Duodenal mucosa (tissue), 2 donors: ENCODE results near the gene RMND1.
"Not testable (repeated sequence)": the region's sequence is repeated elsewhere in the genome, so short reads cannot be mapped to it uniquely, and the experiment has no call there.

ENCODE experiments used
- H3K27ac ChIP-seq: one replicate; pipeline ENCODE4 v1.7.0; 2013; ENCODE audit warnings: low read depth, low read length
- H3K27me3 ChIP-seq, 2 donors: one replicate each; pipeline ENCODE4 v1.7.0; 2013; ENCODE audit warnings: low read length in 2 of 2, control low read depth in 1 of 2; ENCODE audit not compliant: insufficient read depth in 2 of 2, control insufficient read depth in 1 of 2
- H3K36me3 ChIP-seq, 2 donors: one replicate each; pipeline ENCODE4 v1.7.0; 2013; ENCODE audit warnings: low read length in 2 of 2, control low read depth in 1 of 2; ENCODE audit not compliant: insufficient read depth in 2 of 2, control insufficient read depth in 1 of 2
- H3K4me1 ChIP-seq, 2 donors: one replicate each; pipeline ENCODE4 v1.7.0; 2013; ENCODE audit warnings: low read length in 2 of 2, control low read depth in 1 of 2; ENCODE audit not compliant: insufficient read depth in 2 of 2, control insufficient read depth in 1 of 2
- H3K4me3 ChIP-seq, 2 donors: one replicate each; pipeline ENCODE4 v1.7.0; 2013; ENCODE audit warnings: low read length in 2 of 2, low read depth in 1 of 2
- H3K9ac ChIP-seq, 2 donors: one replicate each; pipeline ENCODE4 v1.7.0; 2013; ENCODE audit warnings: low read length in 2 of 2, low read depth in 1 of 2
- H3K9me3 ChIP-seq, 2 donors: one replicate each; pipeline ENCODE4 v1.7.0; 2013; ENCODE audit warnings: low read length in 2 of 2, control low read depth in 1 of 2; ENCODE audit not compliant: control insufficient read depth in 1 of 2

The RMND1 gene

GRCh38 chr6:151357758-151358436 is 94.0 kb downstream of the RMND1 start:
- no peaks in the 10 kb centered on the region for H3K27me3 ChIP-seq
- no peaks in the 10 kb centered on the region for H3K9me3 ChIP-seq
- H3K36me3 ChIP-seq: peaks cover 3 to 12% of the 10 kb centered on the region in 2 donors
- H3K4me3 ChIP-seq: no peak overlapping the region
- H3K9ac ChIP-seq: no peak overlapping the region
- H3K27ac ChIP-seq: no peak overlapping the region
- no peaks in the 10 kb centered on the region for H3K4me1 ChIP-seq

GRCh38 chr6:151356983-151357382 is 94.9 kb downstream of the RMND1 start:
- H3K27me3 ChIP-seq, H3K9ac ChIP-seq, H3K4me3 ChIP-seq, H3K9me3 ChIP-seq, H3K4me1 ChIP-seq, H3K36me3 ChIP-seq, H3K27ac ChIP-seq: not testable (repeated sequence)
